ENCODE measurements around the gene SPATA24. TPM values are rescaled to one million over a fixed set of nuclear protein-coding genes. Genes with fewer than 3 reads are reported as not detected.

The SPATA24 gene
- total RNA-seq, 1 experiment from 2014 or later, result 13.0 TPM

- Histone ChIP-seq H3K4me1 (ENCODE audit: insufficient read depth, low read length) (no peaks in the 10 kb centered on the region), H2BK15ac (ENCODE audit: low read depth, low read length) (no peak overlapping the region), H3K23ac (ENCODE audit: insufficient read length, low read depth, low read length) (no peak overlapping the region), H2BK5ac (ENCODE audit: insufficient read length, low read length) (no peak overlapping the region), H3K9me3 (ENCODE audit: control insufficient read depth, low read depth, low read length) (no peaks in the 10 kb centered on the region), H2AK5ac (ENCODE audit: insufficient read length, low read length) (no peak overlapping the region), H3K4ac (ENCODE audit: low read depth, low read length) (no peak overlapping the region), H3K14ac (ENCODE audit: insufficient read depth, low read length) (no peak overlapping the region), H3K4me2 (ENCODE audit: insufficient read depth, insufficient read length, low read length) (no peak overlapping the region), H4K20me1 (ENCODE audit: control insufficient read depth, insufficient read depth, insufficient read length) (no peaks in the 10 kb centered on the region), H3K79me2 (ENCODE audit: insufficient read depth, low read length) (no peaks in the 10 kb centered on the region), H2AFZ (ENCODE audit: low read length) (no peak overlapping the region), H3K9ac (ENCODE audit: extremely low read depth, insufficient read length, low read length) (no peak overlapping the region), H2BK12ac (ENCODE audit: insufficient read length, low read depth, low read length) (no peak overlapping the region), H3K79me1 (ENCODE audit: insufficient read depth, low read depth, low read length, poor library complexity, severe bottlenecking) (no peaks in the 10 kb centered on the region), H3K23me2 (ENCODE audit: insufficient read length, low read depth, low read length, poor library complexity, severe bottlenecking) (no peaks in the 10 kb centered on the region), H3K18ac (ENCODE audit: insufficient read length, low read depth, low read length) (no peak overlapping the region), H4K5ac (ENCODE audit: insufficient read length, low read depth, low read length) (no peak overlapping the region), H3K27me3 (ENCODE audit: insufficient read depth, low read length) (no peaks in the 10 kb centered on the region), H4K8ac (replicated peaks; ENCODE audit: insufficient read length, low read depth, low read length) (no peak overlapping the region), H2BK120ac (ENCODE audit: low read depth, low read length, poor library complexity, severe bottlenecking) (no peak overlapping the region), H3K27ac (ENCODE audit: insufficient read length, low read depth, low read length) (no peak overlapping the region), H2BK20ac (ENCODE audit: low read depth, low read length, poor library complexity, severe bottlenecking) (no peak overlapping the region), H4K91ac (ENCODE audit: insufficient read length, low read depth, low read length) (no peak overlapping the region), H3K56ac (ENCODE audit: insufficient read length, low read depth, low read length) (no peak overlapping the region), H3T11ph (ENCODE audit: low read length) (no peak overlapping the region)
- Mint-ChIP-seq H3K36me3 (ENCODE audit: insufficient read depth in 1 of 3, low read depth in 3 of 3) (peaks cover 3 to 62% (median 46%) of the 10 kb centered on the region in 3 experiments), H3K27ac (no peak overlapping the region; a peak in 1 of 7 replicates), H3K4me1 (peaks cover 15 to 25% of the 10 kb centered on the region in 2 experiments), H3K4me3 (no peak overlapping the region), H3K9me3 (no peaks in the 10 kb centered on the region), H3K27me3 (ENCODE audit: low read depth) (peaks cover 1% of the 10 kb centered on the region)
- peak; percentile 39 for DNase-seq
- TF ChIP-seq CTCF (conservative IDR thresholded peaks at IDR 0.05), result peak; percentile 94
- no CpG with 5 or more reads among the region's 5 CpGs for whole genome bisulfite sequencing (ENCODE audit: extremely low coverage, insufficient read length, low lambda C conversion rate)
Measured at GRCh38 chr5:139422307-139422893, 18.5 kb upstream of the SPATA24 start.
